GM18505 (cell line): ENCODE measurements around the gene RAP1GDS1.
A peak's percentile ranks its signal among the peaks of the same experiment; 100 is the strongest.
"Not testable (repeated sequence)": the region's sequence is repeated elsewhere in the genome, so short reads cannot be mapped to it uniquely, and the experiment has no call there.

Experiments used
- ATAC-seq: cut with Tn5 transposase; IDR thresholded peaks from one replicate; pipeline ENCODE4 v1.9.1; 2021; ENCODE audit not compliant: unreplicated experiment
- POLR2A ChIP-seq: IDR thresholded peaks from 4 replicates; pipeline ENCODE4 v1.6.1; 2011; ENCODE audit warnings: borderline replicate concordance; ENCODE audit not compliant: insufficient read depth, insufficient read length; ENCODE audit errors: extremely low read depth

The RAP1GDS1 gene

DNA sequence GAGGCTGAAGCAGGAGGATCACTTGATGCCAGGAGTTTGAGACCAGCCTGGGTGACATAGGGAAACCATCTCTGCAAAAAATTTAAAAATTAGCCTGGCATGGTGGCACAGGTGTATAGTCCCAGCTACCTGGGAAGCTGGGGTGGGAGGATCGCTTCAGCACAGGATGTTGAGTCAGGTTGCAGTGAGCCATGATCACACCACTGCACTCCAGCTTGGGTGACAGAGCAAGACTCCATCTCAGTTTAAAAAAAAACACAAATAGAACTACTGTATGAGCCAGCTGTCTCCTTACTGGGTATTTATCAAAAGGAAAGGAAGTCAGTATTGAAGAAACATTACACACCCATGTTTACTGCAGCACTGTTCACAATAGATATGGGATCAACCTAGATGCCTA lies 138.7 kb downstream of the RAP1GDS1 start:
- TF ChIP-seq POLR2A = no peak
- ATAC-seq = no peak

- no peak for TF ChIP-seq POLR2A
- ATAC-seq = no peak
Observed at GRCh38 chr4:98406819-98407218, 145.6 kb downstream of the RAP1GDS1 start.

DNA sequence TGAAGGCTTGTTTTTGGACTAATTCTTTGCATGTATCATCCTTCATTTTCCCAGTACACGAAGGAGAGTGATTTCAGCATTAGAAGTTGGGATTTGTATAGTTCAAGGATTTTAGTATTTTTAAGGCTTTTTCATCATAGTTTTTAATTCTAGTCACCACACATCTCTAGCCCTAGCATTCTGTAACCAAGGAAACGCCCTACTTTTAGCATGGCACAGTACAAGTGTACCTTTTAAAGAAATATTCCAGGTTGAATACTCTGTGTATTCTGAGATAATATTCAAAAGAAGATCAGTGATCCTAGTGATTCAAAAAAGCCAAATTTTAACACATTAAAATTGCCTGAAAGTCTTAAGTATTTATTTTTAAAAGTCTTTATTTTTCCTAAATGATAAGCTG lies 150.5 kb downstream of the RAP1GDS1 start:
- TF ChIP-seq POLR2A = no peak
- no peak for ATAC-seq

DNA sequence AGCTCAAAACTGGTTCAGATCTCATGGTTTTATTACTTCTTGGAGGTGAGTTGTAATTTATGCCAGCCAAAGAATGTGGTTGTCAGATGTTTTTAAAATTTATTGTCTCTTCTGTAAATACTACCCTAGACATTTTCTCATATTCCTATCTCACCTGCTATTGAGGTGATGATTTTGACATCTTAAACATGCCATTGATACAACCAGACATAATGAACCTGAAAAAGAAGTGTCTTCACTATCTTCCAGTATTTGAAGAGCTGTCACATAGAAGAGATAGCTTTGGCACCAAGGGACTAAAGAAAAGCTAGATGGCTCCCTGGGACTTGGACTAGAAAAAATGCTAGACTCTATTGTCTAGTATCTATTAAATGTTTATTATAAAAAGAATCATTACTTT lies 155.7 kb downstream of the RAP1GDS1 start:
- no peak for ATAC-seq
- no peak for TF ChIP-seq POLR2A

DNA sequence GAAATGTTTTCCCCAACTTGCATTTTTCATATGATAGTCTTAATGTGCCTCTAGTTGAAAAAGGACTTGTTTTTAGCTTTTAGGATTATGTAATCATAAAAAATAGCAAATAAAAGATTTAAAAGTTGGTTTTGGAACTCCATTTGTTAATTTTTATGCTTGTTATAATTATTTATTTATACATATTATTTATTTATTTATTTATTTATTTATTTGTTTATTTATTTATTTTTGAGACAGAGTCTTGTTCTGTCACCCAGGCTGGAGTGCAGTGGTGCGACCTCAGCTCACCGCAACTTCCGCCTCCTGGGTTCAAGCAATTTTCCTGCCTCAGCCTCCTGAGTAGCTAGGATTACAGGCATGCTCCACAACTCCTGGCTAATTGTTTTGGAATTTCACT lies 159.0 kb downstream of the RAP1GDS1 start:
- ATAC-seq = not testable (repeated sequence)

GRCh38 chr4:98421111-98421510 lies 159.9 kb downstream of the RAP1GDS1 start:
- TF ChIP-seq POLR2A = no peak
- ATAC-seq = no peak

- TF ChIP-seq POLR2A = no peak
- no peak for ATAC-seq
Observed at GRCh38 chr4:98423009-98423408, 161.8 kb downstream of the RAP1GDS1 start.

DNA sequence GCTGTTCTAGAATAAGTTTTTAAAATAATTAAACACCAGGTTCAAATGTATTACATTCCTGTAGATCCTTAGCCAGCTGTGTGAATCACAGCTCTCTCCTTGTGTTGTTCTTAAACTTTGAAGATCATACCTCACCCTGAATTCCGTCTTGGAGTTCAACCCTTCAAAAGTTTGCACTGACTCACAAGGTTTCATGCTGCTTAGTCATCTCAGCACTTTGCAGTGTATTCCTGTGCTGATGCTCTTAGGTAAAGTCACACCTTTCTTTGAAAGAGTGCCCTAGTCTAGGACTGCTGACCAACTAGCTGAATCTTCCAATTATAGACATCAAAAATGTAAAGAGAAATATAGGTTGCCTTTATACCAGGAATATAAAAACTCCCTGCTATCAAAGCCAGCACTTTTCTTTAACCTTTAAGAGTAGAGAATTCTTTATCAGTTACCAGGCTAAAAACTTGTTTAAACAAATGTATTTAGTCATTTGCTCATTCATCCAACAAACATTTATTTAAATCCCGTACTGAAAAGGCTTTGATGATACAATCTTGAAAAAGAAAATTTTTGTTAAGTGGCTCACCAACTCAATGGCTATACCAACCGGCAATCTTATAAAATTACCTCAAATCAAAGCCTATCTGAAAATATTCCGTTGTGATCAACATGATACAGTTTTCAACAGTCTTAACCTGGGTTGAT lies 169.7 kb downstream of the RAP1GDS1 start:
- ATAC-seq = no peak
- TF ChIP-seq POLR2A = no peak

DNA sequence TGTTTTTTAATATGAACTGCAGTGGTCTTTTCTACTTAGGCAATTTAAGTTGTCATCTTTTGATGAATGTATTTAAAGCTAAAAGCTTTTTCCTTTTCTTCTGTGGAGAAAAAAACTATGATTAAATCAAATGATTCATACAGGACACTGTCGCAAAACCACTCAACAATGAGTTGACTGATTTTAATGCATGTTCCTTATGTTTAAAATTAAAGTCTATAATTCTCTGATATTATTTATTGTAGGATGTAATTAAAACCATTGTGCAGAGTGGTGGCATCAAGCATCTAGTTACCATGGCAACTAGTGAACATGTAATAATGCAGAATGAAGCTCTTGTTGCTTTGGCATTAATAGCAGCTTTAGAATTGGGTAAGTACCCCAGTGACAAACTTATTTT lies 172.5 kb downstream of the RAP1GDS1 start:
- no peak for ATAC-seq
- TF ChIP-seq POLR2A = no peak

DNA sequence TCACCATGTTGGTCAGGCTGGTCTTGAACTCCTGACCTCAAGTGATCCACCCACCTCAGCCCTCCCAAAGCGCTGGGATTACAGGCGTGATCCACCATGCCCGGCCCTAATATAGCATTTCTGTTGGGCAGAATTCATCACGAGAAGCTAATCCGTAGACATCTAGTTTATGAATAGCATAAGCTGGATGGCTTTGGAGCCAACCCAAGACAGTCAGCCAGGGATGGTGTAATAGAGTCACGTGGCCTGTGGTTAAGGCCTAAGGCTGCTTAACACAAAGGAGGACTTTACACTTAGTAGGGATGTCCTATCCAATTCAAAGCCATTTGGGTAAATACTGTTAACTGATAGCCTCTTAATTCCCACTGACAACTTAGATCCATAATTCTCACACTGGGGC lies 173.6 kb downstream of the RAP1GDS1 start:
- ATAC-seq = no peak
- no peak for TF ChIP-seq POLR2A

GRCh38 chr4:98444371-98444770 lies 183.2 kb downstream of the RAP1GDS1 start:
- ATAC-seq = no peak

GRCh38 chr4:98446499-98447375 lies 185.6 kb downstream of the RAP1GDS1 start:
- ATAC-seq = peak; percentile 82
- TF ChIP-seq POLR2A = no peak

More at GRCh38 chr4:98444371-98444770, 183.2 kb downstream of the RAP1GDS1 start:
- TF ChIP-seq POLR2A = no peak

- ATAC-seq = no peak
- TF ChIP-seq POLR2A = no peak
Observed at GRCh38 chr4:98447648-98448047, 186.5 kb downstream of the RAP1GDS1 start.

- peak; percentile 26 for ATAC-seq
- no peak for TF ChIP-seq POLR2A
Observed at GRCh38 chr4:98448908-98449307, 187.7 kb downstream of the RAP1GDS1 start.
